ENCODE results near the gene VGF.

The VGF gene

DNA sequence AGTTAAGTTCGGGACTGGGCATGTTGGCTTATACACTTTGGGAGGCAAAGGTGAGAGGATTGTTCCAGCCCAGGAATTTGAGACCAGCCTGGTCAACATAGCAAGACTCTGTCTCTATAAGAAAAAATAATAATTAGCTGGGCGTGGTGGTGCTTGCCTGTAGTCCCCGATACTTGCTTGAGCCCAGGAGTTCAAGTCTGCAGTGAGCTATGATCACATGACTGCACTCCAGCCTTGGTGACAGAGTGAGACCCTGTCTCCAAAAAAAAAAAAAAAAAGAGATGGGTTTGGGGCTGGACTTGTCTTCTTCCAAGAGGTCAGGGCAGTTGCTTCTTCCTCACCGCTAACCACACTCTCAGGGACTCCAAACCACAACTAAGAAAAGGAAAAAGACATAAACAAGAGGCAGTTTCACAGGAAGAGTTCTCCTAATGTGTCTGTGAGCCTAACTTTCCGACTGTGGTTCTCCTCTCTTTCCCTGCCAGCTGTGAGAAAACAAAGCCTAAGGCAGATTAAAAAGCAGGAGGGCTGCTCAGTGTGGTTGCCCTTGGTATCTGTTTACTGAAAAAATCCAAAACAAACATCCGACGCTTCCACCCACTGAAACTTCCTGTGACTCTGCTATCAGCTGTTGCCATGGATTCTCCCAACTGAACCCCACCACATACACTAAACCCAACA lies 40.9 kb downstream of the VGF start:
- TF ChIP-seq, protein P1, sequence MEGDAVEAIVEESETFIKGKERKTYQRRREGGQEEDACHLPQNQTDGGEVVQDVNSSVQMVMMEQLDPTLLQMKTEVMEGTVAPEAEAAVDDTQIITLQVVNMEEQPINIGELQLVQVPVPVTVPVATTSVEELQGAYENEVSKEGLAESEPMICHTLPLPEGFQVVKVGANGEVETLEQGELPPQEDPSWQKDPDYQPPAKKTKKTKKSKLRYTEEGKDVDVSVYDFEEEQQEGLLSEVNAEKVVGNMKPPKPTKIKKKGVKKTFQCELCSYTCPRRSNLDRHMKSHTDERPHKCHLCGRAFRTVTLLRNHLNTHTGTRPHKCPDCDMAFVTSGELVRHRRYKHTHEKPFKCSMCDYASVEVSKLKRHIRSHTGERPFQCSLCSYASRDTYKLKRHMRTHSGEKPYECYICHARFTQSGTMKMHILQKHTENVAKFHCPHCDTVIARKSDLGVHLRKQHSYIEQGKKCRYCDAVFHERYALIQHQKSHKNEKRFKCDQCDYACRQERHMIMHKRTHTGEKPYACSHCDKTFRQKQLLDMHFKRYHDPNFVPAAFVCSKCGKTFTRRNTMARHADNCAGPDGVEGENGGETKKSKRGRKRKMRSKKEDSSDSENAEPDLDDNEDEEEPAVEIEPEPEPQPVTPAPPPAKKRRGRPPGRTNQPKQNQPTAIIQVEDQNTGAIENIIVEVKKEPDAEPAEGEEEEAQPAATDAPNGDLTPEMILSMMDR (IDR thresholded peaks at IDR 0.05), result no peak

DNA sequence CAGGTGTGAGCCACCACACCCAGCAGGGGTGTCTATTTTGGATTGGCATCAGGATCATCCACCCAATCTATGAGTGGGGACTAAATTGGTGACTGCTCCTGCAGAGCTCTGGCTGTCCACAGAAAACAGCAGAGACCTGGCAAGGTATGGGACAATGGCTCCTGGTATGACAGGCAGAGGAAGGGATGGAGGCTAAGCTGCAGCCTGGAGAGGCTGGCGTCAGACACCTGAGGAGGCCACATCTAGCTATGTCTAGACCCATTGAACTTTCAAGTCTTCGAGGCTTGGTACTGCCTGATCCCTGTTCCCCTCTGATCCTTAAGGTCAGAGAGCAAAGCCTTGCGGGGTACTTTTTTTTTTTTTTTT lies 41.7 kb downstream of the VGF start:
- TF ChIP-seq, protein P1 (IDR thresholded peaks at IDR 0.05), result no peak

GRCh38 chr7:101122933-101123702 lies 42.3 kb downstream of the VGF start:
- TF ChIP-seq, protein P1 (IDR thresholded peaks at IDR 0.05), result no peak

DNA sequence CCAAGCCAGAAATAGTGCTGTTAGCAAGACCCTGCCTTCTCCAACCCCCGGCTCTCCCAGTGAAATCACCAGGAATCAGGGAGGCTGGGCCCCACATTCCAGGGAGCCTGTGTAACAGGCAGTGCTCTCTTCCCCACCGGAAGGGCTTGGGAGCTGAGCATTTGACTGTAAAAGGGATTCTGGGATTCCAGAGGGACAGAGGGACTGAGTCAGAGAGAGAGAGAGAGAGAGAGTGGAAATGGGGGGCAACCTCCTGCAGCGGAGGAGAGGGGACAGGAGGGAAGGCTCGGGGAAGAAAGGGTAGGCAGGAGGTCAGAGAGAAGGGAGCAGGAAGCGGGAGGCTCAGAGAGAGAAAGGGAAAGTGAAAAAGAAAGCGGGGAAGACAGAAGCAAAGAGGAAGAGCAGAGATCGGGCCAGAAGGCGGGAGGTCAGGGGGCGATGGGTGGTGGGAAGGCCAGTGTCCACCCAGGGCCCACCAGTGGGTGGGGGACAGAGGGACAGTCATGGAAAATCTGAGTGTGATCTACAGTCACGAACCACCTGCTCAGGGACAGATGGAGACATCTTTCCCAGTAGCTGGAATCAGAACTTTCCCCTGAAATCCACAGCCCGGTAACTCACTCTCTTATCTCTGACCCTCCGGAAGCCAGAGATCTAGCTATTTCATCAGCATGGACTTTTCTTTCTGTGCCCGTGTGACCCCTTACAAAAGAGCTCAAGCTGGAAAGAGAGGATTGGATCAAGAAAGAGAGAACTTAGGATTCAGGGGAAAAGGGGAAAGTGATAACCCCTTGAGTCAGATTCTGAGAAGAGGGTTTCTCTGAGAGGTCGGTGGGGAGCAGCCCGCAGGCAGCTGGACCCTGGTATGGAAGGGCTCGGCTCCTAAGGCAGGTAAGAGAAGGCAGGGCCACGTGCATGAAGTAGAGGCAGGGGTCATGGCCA lies 43.1 kb downstream of the VGF start:
- TF ChIP-seq, protein P1 (IDR thresholded peaks at IDR 0.05), result no peak

DNA sequence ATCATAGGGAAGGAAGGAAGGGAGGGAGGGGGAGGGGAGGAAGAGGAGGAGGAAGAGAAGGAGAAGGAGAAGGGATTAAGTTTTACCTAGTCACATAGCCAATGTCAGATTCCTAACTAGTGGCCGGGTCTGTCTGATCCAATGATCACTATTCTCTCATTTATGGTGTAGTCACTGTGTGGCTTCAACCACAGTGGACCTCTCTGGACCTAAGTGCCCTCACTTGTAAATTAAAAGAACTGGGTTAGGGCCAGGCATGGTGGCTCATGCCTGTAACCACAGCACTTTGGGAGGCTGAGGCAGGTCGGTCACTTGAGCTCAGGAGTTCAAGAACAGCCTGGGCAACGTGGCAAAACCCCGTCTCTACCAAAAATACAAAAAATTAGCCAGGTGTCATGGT lies 45.1 kb downstream of the VGF start:
- TF ChIP-seq, protein P1 (IDR thresholded peaks at IDR 0.05), result no peak

DNA sequence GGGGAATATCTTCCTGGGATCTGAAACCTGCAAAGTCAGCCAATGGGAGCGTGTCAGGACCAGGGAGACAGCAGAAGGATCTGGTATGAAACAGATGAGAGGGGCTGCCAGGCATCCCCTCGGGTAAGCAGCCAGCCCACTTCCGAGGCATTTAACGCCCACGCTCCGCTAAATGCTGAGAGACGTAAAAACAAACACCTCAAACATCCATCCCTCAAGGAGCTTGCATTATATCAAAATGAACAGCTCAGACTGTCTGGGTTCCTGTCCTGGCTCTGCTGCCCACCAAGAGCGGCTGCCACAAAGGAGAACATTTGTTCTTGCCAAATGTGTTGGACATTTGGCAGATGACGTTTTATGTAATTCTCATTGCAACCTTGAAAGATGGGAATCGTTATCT lies 45.5 kb downstream of the VGF start:
- TF ChIP-seq, protein P1 (IDR thresholded peaks at IDR 0.05), result no peak

DNA sequence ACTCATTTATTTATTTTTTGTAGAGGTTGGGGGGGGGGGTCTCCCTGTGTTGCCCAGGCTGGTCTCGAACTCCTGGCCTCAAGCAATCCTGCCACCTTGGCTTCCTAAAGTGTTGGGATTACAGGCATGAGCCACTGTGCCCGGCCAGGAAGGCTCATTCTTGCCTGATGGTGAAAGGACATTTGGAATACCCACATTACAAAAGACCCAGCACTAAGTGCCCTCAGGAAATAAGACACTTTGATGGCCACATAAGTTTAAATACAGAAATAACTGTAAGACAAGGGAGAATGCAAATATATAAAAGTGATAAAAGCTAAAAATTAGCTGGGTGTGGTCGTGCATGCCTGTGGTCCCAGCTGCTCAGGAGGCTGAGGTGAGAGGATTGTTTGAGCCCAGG lies 46.5 kb downstream of the VGF start:
- TF ChIP-seq, protein P1 (IDR thresholded peaks at IDR 0.05), result no peak

Measured in LNCAP (cell line).